Tibial nerve (tissue), 4 donors: ENCODE data around the gene TXK. TPM values are rescaled to one million over a fixed set of nuclear protein-coding genes. Genes with fewer than 3 reads are reported as not detected.

Experiments
- DNase-seq, 2 donors: peaks; one replicate each; pipeline ENCODE4 v3.0.0-alpha.2; 2019; ENCODE audit warnings: low spot score in 2 of 2
- H3K27ac ChIP-seq, 4 donors: fragments of 200-600 bp; sonication (generic) in 3 of 4; one replicate each; pipeline ENCODE4 v1.5.1; 2017 to 2019; ENCODE audit warnings: mild to moderate bottlenecking in 1 of 4
- H3K27me3 ChIP-seq, 2 donors: fragments of 200-600 bp; sonication (generic) in 1 of 2; one replicate each; pipeline versions ENCODE4 v1.5.1 to v1.6.0; 2017 to 2019
- H3K36me3 ChIP-seq, 3 donors: fragments of 200-600 bp; sonication (generic); one replicate each; pipeline ENCODE4 v1.5.1; 2018 to 2019
- H3K4me1 ChIP-seq, 4 donors: fragments of 200-600 bp; sonication (generic) in 3 of 4; one replicate each; pipeline ENCODE4 v1.5.1; 2017 to 2019
- H3K4me3 ChIP-seq, 4 donors: fragments of 200-600 bp; sonication (generic) in 3 of 4; one replicate each; pipeline ENCODE4 v1.5.1; 2017 to 2019; ENCODE audit warnings: mild to moderate bottlenecking in 1 of 4, moderate library complexity in 1 of 4
- H3K9me3 ChIP-seq, 4 donors: fragments of 200-600 bp; sonication (generic) in 3 of 4; one replicate each; pipeline ENCODE4 v1.5.1; 2017 to 2019
- CTCF ChIP-seq, 5 experiments: fragments of 200-600 bp in 3 of 5; fragments of 450-650 bp in 2 of 5; sonication (generic) in 3 of 5; IDR thresholded peaks; one replicate each; pipeline ENCODE4 v1.5.1; 2016 to 2019; ENCODE audit warnings: antibody characterized with exemption in 5 of 5, mild to moderate bottlenecking in 3 of 5, moderate library complexity in 2 of 5
- EP300 ChIP-seq, 2 donors: sonication (generic); formaldehyde crosslinking; IDR thresholded peaks; one replicate each; pipeline ENCODE4 v1.6.1; 2017; ENCODE audit warnings: antibody characterized with exemption in 2 of 2, mild to moderate bottlenecking in 1 of 2
- POLR2A ChIP-seq, 2 donors: fragments of 450-650 bp; IDR thresholded peaks; one replicate each; pipeline ENCODE4 v1.6.1; 2017; ENCODE audit warnings: antibody characterized with exemption in 2 of 2, mild to moderate bottlenecking in 2 of 2, moderate library complexity in 2 of 2
- WGBS, 2 donors: methylation state at CpG; one replicate each; pipeline ENCODE4 v1.1.5; 2018; 5-methylcytosine and 5-hydroxymethylcytosine counted together
- total RNA-seq, 4 donors: library from RNA; depleted of rRNA; stranded (reverse); fragments of >200 nt; gene quantifications; one replicate each; pipeline ENCODE4 v1.1.0, GENCODE V29; 2016

The TXK gene
- total RNA-seq, 4 donors from 2014 or later, result 0.22 to 0.84 (median 0.30) TPM; not detected in 1

- Histone ChIP-seq H3K4me3 (no peak overlapping the region), H3K27ac (no peak overlapping the region), H3K4me1 (peaks cover 0 to 8% (median 3%) of the 10 kb centered on the region in 4 donors), H3K9me3 (no peaks in the 10 kb centered on the region), H3K27me3 (no peaks in the 10 kb centered on the region), H3K36me3 (no peaks in the 10 kb centered on the region)
- no peak for DNase-seq
- WGBS, 2 donors, result 86 to 89% methylated on average over 1 of the region's 1 CpG
- TF ChIP-seq EP300 (IDR thresholded peaks at IDR 0.05) (no peak), CTCF (IDR thresholded peaks at IDR 0.05) (no peak), POLR2A (IDR thresholded peaks at IDR 0.05) (no peak)
These were observed 11.3 kb downstream of the TXK start for GRCh38 chr4:48122756-48123155.

DNA sequence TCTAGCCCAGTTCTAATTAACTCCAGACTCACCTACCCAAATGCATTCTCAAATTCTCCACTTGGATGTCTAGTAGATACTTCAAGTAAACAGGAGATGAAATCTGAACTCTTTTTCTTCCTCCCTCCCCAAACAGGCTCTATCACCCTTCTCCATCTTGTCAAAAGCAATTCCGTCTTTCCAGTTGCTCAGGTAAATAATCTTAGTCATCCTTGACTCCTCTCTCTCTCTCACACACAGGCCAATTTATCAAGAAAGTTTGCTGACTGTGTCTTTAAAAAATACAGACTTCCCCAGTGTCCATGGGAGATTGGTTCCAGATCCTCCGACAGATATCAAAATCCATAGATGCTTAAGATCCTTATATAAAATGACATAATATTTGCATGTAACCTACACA is 12.9 kb downstream of the TXK start:
- WGBS, 2 donors, result 81 to 84% methylated on average over 2 of the region's 2 CpGs
- TF ChIP-seq EP300 (IDR thresholded peaks at IDR 0.05) (no peak), CTCF (IDR thresholded peaks at IDR 0.05) (no peak), POLR2A (IDR thresholded peaks at IDR 0.05) (no peak)
- H3K9me3 ChIP-seq, result no peaks in the 10 kb centered on the region
- no peaks in the 10 kb centered on the region for H3K4me1 ChIP-seq
- no peaks in the 10 kb centered on the region for H3K27me3 ChIP-seq
- no peak for DNase-seq
- H3K27ac ChIP-seq, result no peak overlapping the region
- H3K36me3 ChIP-seq, result no peaks in the 10 kb centered on the region
- H3K4me3 ChIP-seq, result no peak overlapping the region

GRCh38 chr4:48120132-48120531 is 13.9 kb downstream of the TXK start:
- 79 to 94% methylated on average over 13 of the region's 13 CpGs for WGBS, 2 donors
- TF ChIP-seq EP300 (IDR thresholded peaks at IDR 0.05) (no peak), CTCF (IDR thresholded peaks at IDR 0.05) (no peak), POLR2A (IDR thresholded peaks at IDR 0.05) (no peak)
- no peaks in the 10 kb centered on the region for H3K36me3 ChIP-seq
- H3K4me1 ChIP-seq, result no peaks in the 10 kb centered on the region
- no peaks in the 10 kb centered on the region for H3K27me3 ChIP-seq
- no peaks in the 10 kb centered on the region for H3K9me3 ChIP-seq
- DNase-seq, result no peak
- no peak overlapping the region for H3K27ac ChIP-seq
- no peak overlapping the region for H3K4me3 ChIP-seq

DNA sequence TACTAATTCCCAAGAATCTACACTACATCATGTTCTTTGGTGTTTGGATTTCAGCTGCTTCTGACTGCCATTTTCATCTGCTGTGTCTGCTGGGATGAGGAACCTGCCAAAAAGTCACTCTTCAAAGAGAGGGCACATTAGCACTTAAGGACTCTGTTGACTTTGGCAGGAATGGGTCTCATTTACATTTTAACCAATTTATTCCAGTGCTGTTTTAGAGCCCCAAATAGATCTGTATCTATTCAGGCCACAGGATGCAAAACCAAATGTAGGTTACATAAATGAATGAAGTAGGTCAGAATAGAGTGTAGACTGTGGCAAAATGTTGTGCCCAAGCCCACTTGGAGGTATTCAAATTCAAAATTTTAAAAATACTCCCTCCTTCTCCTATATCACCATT is 14.4 kb downstream of the TXK start:
- Histone ChIP-seq H3K4me3 (no peak overlapping the region), H3K4me1 (no peaks in the 10 kb centered on the region), H3K27ac (no peak overlapping the region), H3K27me3 (no peaks in the 10 kb centered on the region), H3K9me3 (no peaks in the 10 kb centered on the region), H3K36me3 (no peaks in the 10 kb centered on the region)
- no peak for DNase-seq
- no peak for TF ChIP-seq EP300 (IDR thresholded peaks at IDR 0.05)
- TF ChIP-seq POLR2A (IDR thresholded peaks at IDR 0.05), result no peak
- TF ChIP-seq CTCF (IDR thresholded peaks at IDR 0.05), result no peak

DNA sequence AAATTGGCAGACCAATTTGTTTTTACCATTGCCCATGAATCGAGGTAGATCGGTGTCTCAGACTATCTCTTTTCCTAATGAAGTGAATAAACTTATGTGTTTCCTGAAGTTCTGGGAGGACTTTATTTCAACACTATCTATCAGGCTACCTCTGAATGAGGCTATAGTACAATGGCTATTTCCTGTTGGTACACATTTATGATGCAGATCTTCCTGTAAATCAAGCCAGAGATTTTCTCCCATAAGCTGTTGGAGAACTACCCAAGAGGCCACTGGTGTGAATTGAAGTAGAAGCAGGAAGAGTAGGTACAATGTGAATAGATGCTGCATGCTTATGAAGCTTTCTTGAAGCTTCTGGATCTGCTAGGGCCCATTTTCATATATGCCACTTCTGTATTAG is 16.0 kb downstream of the TXK start:
- no peaks in the 10 kb centered on the region for H3K4me1 ChIP-seq
- H3K36me3 ChIP-seq, result no peaks in the 10 kb centered on the region
- H3K4me3 ChIP-seq, result no peak overlapping the region
- no peak for TF ChIP-seq POLR2A (IDR thresholded peaks at IDR 0.05)
- no peak for TF ChIP-seq EP300 (IDR thresholded peaks at IDR 0.05)
- no peak for TF ChIP-seq CTCF (IDR thresholded peaks at IDR 0.05)
- no peaks in the 10 kb centered on the region for H3K9me3 ChIP-seq
- DNase-seq, result no peak
- no peak overlapping the region for H3K27ac ChIP-seq
- H3K27me3 ChIP-seq, result no peaks in the 10 kb centered on the region
- WGBS, 2 donors, result 85 to 93% methylated on average over 2 of the region's 2 CpGs
